A549 (cell line): Measurements from ENCODE around the gene VDAC2. TPM values are rescaled to one million over a fixed set of nuclear protein-coding genes. Genes with fewer than 3 reads are reported as not detected.

Source experiments
- ATAC-seq, 2 experiments: fragments of 200-7000 bp in 1 of 2; fragments of >200 bp in 1 of 2; cut with Nextera tagmentation in 1 of 2; cut with Tn5 transposase in 1 of 2; 3 replicates each; pipeline versions ENCODE4 v1.8.0 to v1.9.1; 2018 to 2020; ENCODE audit warnings: mild to moderate bottlenecking in 1 of 2, moderate library complexity in 1 of 2
- CTCF ChIA-PET: fragments of 300-600 bp; sonication (Branson Sonifier 250); formaldehyde crosslinking; extraction: SDS; loops from one replicate; lab custom pipeline; 2021; ENCODE audit warnings: antibody characterized with exemption, inconsistent platforms; lab: Yijun Ruan, JAX
- POLR2A ChIA-PET: fragments of 350-600 bp; formaldehyde crosslinking; extraction: SDS; loops from one replicate; lab custom pipeline; 2021; ENCODE audit warnings: antibody characterized with exemption, inconsistent platforms; lab: Yijun Ruan, JAX
- DNase-seq, 2 experiments: peaks; one replicate each; pipeline versions ENCODE4 v3.0.0 to v3.0.0-alpha.2; 2011 to 2016; ENCODE audit warnings: low read depth in 1 of 2, low spot score in 1 of 2
- FAIRE-seq: peaks from 2 replicates; lab custom pipeline; 2011; peaks lifted over from hg19 to GRCh38; lab: Jason Lieb, UNC
- H3K27ac ChIP-seq, 2 experiments: fragments of >200 bp; sonication (Bioruptor Twin); formaldehyde crosslinking; 3 replicates each; pipeline ENCODE4 v1.5.1; 2016 to 2017
- H3K4me1 ChIP-seq: fragments of >200 bp; sonication (Bioruptor Twin); formaldehyde crosslinking; 3 replicates; pipeline ENCODE4 v1.6.1; 2016
- H3K4me2 ChIP-seq: fragments of >200 bp; sonication (Bioruptor Twin); formaldehyde crosslinking; 3 replicates; pipeline ENCODE4 v1.6.1; 2016
- H3K4me3 ChIP-seq: fragments of >200 bp; sonication (Bioruptor Twin); formaldehyde crosslinking; 3 replicates; pipeline ENCODE4 v1.5.1; 2016
- H3K9me3 ChIP-seq: fragments of >200 bp; sonication (Bioruptor Twin); formaldehyde crosslinking; 3 replicates; pipeline ENCODE4 v1.6.1; 2016
- ATOH8 ChIP-seq: fragments of 250-450 bp; sonication (Bioruptor Pico); IDR thresholded peaks from 2 replicates; pipeline ENCODE4 v1.5.0; 2020; ENCODE audit warnings: low read depth, mild to moderate bottlenecking, moderate library complexity
- BCL3 ChIP-seq: fragments of >200 bp; sonication (Bioruptor Twin); formaldehyde crosslinking; IDR thresholded peaks from 3 replicates; pipeline ENCODE4 v1.6.1; 2016
- CTCF ChIP-seq: fragments of >200 bp; sonication (Bioruptor Twin); formaldehyde crosslinking; IDR thresholded peaks from 3 replicates; pipeline ENCODE4 v1.5.1; 2016
- EHF ChIP-seq: fragments of 250-450 bp; sonication (Bioruptor Pico); IDR thresholded peaks from 2 replicates; pipeline ENCODE4 v1.5.0; 2020; ENCODE audit warnings: mild to moderate bottlenecking
- EHMT2 ChIP-seq: fragments of 200-600 bp; sonication (generic); IDR thresholded peaks from 2 replicates; pipeline ENCODE4 v1.6.1; 2016; ENCODE audit warnings: antibody characterized with exemption, low read depth, mild to moderate bottlenecking, moderate library complexity
- EP300 ChIP-seq, 2 experiments: fragments of >200 bp; sonication (Bioruptor Twin); formaldehyde crosslinking; IDR thresholded peaks; 2 replicates in 1 of 2; 3 replicates in 1 of 2; pipeline ENCODE4 v1.6.1; 2016 to 2017
- ESRRA ChIP-seq: fragments of 150-350 bp; IDR thresholded peaks from 2 replicates; pipeline ENCODE4 v1.6.1; 2014; ENCODE audit warnings: mild to moderate bottlenecking, low read length, borderline replicate concordance
- HDAC2 ChIP-seq: fragments of 200-600 bp; sonication (generic); IDR thresholded peaks from 2 replicates; pipeline ENCODE4 v1.6.1; 2016
- HOXA7 ChIP-seq: fragments of 250-450 bp; sonication (Bioruptor Pico); IDR thresholded peaks from 2 replicates; pipeline ENCODE4 v1.5.0; 2020; ENCODE audit warnings: mild to moderate bottlenecking, moderate library complexity
- HOXB13 ChIP-seq: fragments of 250-450 bp; sonication (Bioruptor Pico); IDR thresholded peaks from 2 replicates; pipeline ENCODE4 v1.5.0; 2020; ENCODE audit warnings: low read depth, mild to moderate bottlenecking, moderate library complexity
- HOXB5 ChIP-seq: fragments of 250-450 bp; sonication (Bioruptor Pico); IDR thresholded peaks from 2 replicates; pipeline ENCODE4 v1.5.0; 2020; ENCODE audit warnings: mild to moderate bottlenecking, moderate library complexity
- JUN ChIP-seq, 2 experiments: fragments of >200 bp; sonication (Bioruptor Twin); formaldehyde crosslinking; IDR thresholded peaks; 2 replicates in 1 of 2; 3 replicates in 1 of 2; pipeline ENCODE4 v1.6.1; 2016 to 2017
- KDM1A ChIP-seq: fragments of 200-600 bp; sonication (generic); IDR thresholded peaks from 2 replicates; pipeline ENCODE4 v1.6.1; 2016; ENCODE audit warnings: low read depth, mild to moderate bottlenecking
- KDM5A ChIP-seq: fragments of 200-600 bp; sonication (generic); IDR thresholded peaks from 2 replicates; pipeline ENCODE4 v1.6.1; 2016; ENCODE audit warnings: antibody characterized with exemption, mild to moderate bottlenecking
- MAX ChIP-seq: IDR thresholded peaks from 2 replicates; pipeline ENCODE4 v1.6.1; 2012
- MAZ ChIP-seq: fragments of 150-350 bp; IDR thresholded peaks from 2 replicates; pipeline ENCODE4 v1.6.1; 2014; ENCODE audit warnings: antibody characterized with exemption, low read depth, low read length, borderline replicate concordance
- NFE2L2 ChIP-seq: fragments of 150-350 bp; conservative IDR thresholded peaks from 2 replicates; pipeline ENCODE4 v1.6.1; 2014; ENCODE audit warnings: low read length
- NPAS2 ChIP-seq: fragments of 250-450 bp; sonication (Bioruptor Pico); IDR thresholded peaks from 2 replicates; pipeline ENCODE4 v1.8.0; 2022; ENCODE audit warnings: mild to moderate bottlenecking, moderate library complexity, borderline replicate concordance
- NR3C1 ChIP-seq: fragments of >200 bp; sonication (Bioruptor Twin); formaldehyde crosslinking; IDR thresholded peaks from 3 replicates; pipeline ENCODE4 v1.6.1; 2017
- PBX3 ChIP-seq: IDR thresholded peaks from 2 replicates; pipeline ENCODE4 v1.6.1; 2012
- POLR2A ChIP-seq: IDR thresholded peaks from 2 replicates; pipeline ENCODE4 v1.6.1; 2012; ENCODE audit warnings: mild to moderate bottlenecking, low read length
- RCOR1 ChIP-seq: fragments of 150-350 bp; IDR thresholded peaks from 2 replicates; pipeline ENCODE4 v1.6.1; 2014; ENCODE audit warnings: antibody characterized with exemption, low read length, low read depth
- RFX5 ChIP-seq: fragments of 450-650 bp; IDR thresholded peaks from 2 replicates; pipeline ENCODE4 v1.7.1; 2014; ENCODE audit warnings: antibody characterized with exemption, mild to moderate bottlenecking, moderate library complexity
- SMC3 ChIP-seq: fragments of >200 bp; sonication (Bioruptor Twin); formaldehyde crosslinking; IDR thresholded peaks from 3 replicates; pipeline ENCODE4 v1.6.1; 2018; ENCODE audit warnings: inconsistent platforms
- TFCP2L1 ChIP-seq: fragments of 250-450 bp; sonication (Bioruptor Pico); IDR thresholded peaks from 2 replicates; pipeline ENCODE4 v1.5.0; 2021; ENCODE audit warnings: mild to moderate bottlenecking
- ZC3H11A ChIP-seq: fragments of 450-650 bp; IDR thresholded peaks from 2 replicates; pipeline ENCODE4 v1.6.1; 2014; ENCODE audit warnings: antibody characterized with exemption, mild to moderate bottlenecking
- ZFP36 ChIP-seq: fragments of 450-650 bp; IDR thresholded peaks from 2 replicates; pipeline ENCODE4 v1.6.1; 2014; ENCODE audit warnings: borderline replicate concordance; ENCODE audit not compliant: partially characterized antibody
- ZNF302 ChIP-seq: fragments of 250-450 bp; sonication (Bioruptor Pico); IDR thresholded peaks from 2 replicates; pipeline ENCODE4 v1.9.0; 2021; ENCODE audit warnings: inconsistent platforms, mild to moderate bottlenecking, moderate library complexity
- ZSCAN20 ChIP-seq: fragments of 250-450 bp; sonication (Bioruptor Pico); IDR thresholded peaks from 2 replicates; pipeline ENCODE4 v1.8.0; 2022; ENCODE audit warnings: mild to moderate bottlenecking, moderate library complexity
- WGBS: methylation state at CpG from one replicate; pipeline ENCODE4 v1.1.6; 2017; ENCODE audit errors: missing lambda C conversion rate; 5-methylcytosine and 5-hydroxymethylcytosine counted together
- polyA plus RNA-seq, 4 experiments: library from polyadenylated mRNA; depleted of rRNA in 3 of 4; stranded (reverse); fragments of >200 nt; fragmentation: RNase III in 1 of 4; extraction: RNeasy Plus Mini Kit Qiagen cat#74134 plus additional on column Dnase treatment in 1 of 4; gene quantifications; 2 replicates in 3 of 4; 3 replicates in 1 of 4; pipeline ENCODE4 v1.2.3, GENCODE V29; 2011 to 2017
- TF ChIP-seq, protein P1 (sequence below): fragments of >200 bp; sonication (Bioruptor Twin); formaldehyde crosslinking; IDR thresholded peaks from 2 replicates; pipeline ENCODE4 v1.6.1; 2016

The VDAC2 gene
- polyA plus RNA-seq, 2 of the 4 experiments (the other 2 are of a cell fraction), result 273 to 285 TPM

DNA sequence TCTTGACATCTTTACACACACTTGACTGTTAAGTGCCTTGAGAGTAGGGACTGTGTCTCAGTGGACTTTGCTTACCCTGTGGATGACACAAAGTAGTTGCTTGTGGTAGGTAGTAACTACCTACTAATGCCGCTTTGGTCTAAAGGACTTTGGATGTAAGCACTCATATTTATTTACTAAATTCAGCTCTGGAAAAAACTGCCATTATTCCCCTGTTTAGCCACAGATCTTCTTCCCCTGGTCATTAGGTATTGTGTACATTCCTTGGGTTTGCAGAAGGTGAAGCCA lies 2.8 kb upstream of the VDAC2 start:
- no peak for TF ChIP-seq HOXA7 (CRISPR knock-in tag)
- no peak for TF ChIP-seq SMC3
- TF ChIP-seq MAZ, result no peak
- no peak for TF ChIP-seq ZFP36
- no peak for TF ChIP-seq KDM1A
- no peak for TF ChIP-seq BCL3
- TF ChIP-seq MAX, result no peak
- no peak for TF ChIP-seq ESRRA
- no peak for TF ChIP-seq NPAS2 (CRISPR knock-in tag)
- no peak for TF ChIP-seq NFE2L2
- no peak for TF ChIP-seq EHMT2
- TF ChIP-seq KDM5A, result no peak
- no peak for TF ChIP-seq ZC3H11A
- Histone ChIP-seq H3K4me2 (peak overlapping the region; percentile 42), H3K4me1 (peaks cover 52% of the 10 kb centered on the region), H3K27ac (peak overlapping the region; percentile 51 to 73), H3K4me3 (no peak overlapping the region), H3K9me3 (no peaks in the 10 kb centered on the region)
- FAIRE-seq (no peak), ATAC-seq (no peak), DNase-seq (no peak)
- ChIA-PET POLR2A (interaction anchor here (0.5 to 1.0 kb wide), 2 partner anchors 42 to 96 kb away, joined by 3 to 4 read pairs; partner anchors contain the start of gene SAMD8), CTCF (interaction anchor here (4.5 to 8.6 kb wide), 3 partner anchors 13 to 27 kb away, joined by 42 to 119 read pairs (median 90); partner anchors contain the start of gene COMTD1)
- 75% methylated on average over 1 of the region's 1 CpG for WGBS

- DNase-seq (peak in 1 of 2 experiments; percentile 41), FAIRE-seq (no peak), ATAC-seq (no peak)
- Histone ChIP-seq H3K27ac (peak overlapping the region; percentile 51 to 73), H3K4me3 (no peak overlapping the region), H3K4me1 (peaks cover 51% of the 10 kb centered on the region), H3K9me3 (no peaks in the 10 kb centered on the region), H3K4me2 (peak overlapping the region; percentile 42)
- no peak for TF ChIP-seq PBX3
- no peak for TF ChIP-seq ZSCAN20
- no peak for TF ChIP-seq EHMT2
- no peak for TF ChIP-seq POLR2A
- TF ChIP-seq KDM1A, result no peak
- no peak for TF ChIP-seq ESRRA
- no peak for TF ChIP-seq HDAC2
- no peak for TF ChIP-seq HOXB5 (CRISPR knock-in tag)
- no peak for TF ChIP-seq NR3C1
- TF ChIP-seq, protein P1, sequence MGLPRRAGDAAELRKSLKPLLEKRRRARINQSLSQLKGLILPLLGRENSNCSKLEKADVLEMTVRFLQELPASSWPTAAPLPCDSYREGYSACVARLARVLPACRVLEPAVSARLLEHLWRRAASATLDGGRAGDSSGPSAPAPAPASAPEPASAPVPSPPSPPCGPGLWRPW, result no peak
- no peak for TF ChIP-seq HOXB13 (CRISPR knock-in tag)
- POLR2A ChIA-PET, result interaction anchor here (0.5 to 1.0 kb wide), 2 partner anchors 42 to 97 kb away, joined by 3 to 4 read pairs; partner anchors contain the start of gene SAMD8
- CTCF ChIA-PET, result interaction anchor here (4.5 to 8.6 kb wide), 3 partner anchors 13 to 26 kb away, joined by 42 to 119 read pairs (median 90); partner anchors contain the start of gene COMTD1
- 42% methylated on average over 4 of the region's 4 CpGs for WGBS
These were observed 2.4 kb upstream of the VDAC2 start for GRCh38 chr10:75208181-75208580.

DNA sequence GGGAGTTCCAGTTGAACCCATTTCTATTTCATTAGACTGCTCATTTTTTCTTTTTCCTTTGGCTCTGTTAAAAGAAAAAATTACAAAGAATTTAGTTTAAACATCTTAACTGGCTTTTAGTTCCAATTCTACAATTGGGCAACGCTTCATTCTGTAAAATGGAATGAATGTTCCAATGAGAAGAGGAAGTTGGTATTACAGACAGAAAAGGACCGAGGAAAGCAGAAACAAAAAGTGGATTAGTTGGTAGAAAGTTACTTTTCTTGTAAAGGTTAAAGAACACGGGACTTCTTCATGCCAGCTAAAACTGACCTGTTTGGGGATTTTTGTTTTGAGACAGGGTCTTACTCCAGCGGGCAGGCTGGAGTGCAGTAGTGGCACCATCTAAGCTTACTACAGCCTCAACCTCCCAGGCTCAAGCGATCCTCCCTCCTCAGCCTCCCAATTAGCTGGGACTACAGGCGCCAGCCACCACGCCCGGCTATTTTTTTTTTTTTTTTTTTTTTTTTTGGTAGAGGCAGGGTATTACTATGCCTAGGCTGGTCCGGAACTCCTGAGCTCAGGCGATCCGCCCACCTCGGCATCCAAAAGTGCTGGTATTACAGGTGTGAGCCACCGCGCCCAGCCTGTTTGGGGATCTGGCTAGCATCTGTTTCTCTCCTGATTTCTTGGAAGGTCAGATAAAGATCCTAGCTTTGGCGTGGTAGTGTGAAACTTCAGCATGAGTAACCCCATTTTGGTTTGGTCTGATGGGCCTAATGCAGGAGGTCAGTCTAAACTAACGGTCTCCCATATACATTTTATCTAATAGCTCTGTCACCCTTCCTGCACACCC lies 1.3 kb upstream of the VDAC2 start:
- H3K4me3 ChIP-seq, result peak overlapping the region; percentile 83
- 78% methylated on average over 15 of the region's 16 CpGs for WGBS
- ChIA-PET CTCF (interaction anchor here (0.6 to 8.6 kb wide), 6 partner anchors 9 to 25 kb away, joined by 3 to 119 read pairs (median 13); partner anchors contain the start of gene COMTD1), POLR2A (interaction anchor here (0.7 to 3.3 kb wide), 10 partner anchors 11 to 98 kb away, joined by 5 to 53 read pairs (median 12); partner anchors contain the start of genes COMTD1 and SAMD8)
- DNase-seq, result no peak
- FAIRE-seq, result no peak
- no peaks in the 10 kb centered on the region for H3K9me3 ChIP-seq
- peak overlapping the region; percentile 81 for H3K4me2 ChIP-seq
- H3K27ac ChIP-seq, result peak overlapping the region; percentile 99
- ATAC-seq, result no peak
- peaks cover 53% of the 10 kb centered on the region for H3K4me1 ChIP-seq
- TF ChIP-seq RFX5 (no peak), HOXB5 (CRISPR knock-in tag) (peak; percentile 68; the same call in 1 of the 2 replicates), EP300 (IDR thresholded peaks at IDR 0.05) (no peak), HDAC2 (no peak), RCOR1 (no peak), ATOH8 (CRISPR knock-in tag) (peak; percentile 88; the same call in 1 of the 2 replicates), CTCF (no peak), EHF (CRISPR knock-in tag) (no peak; the same call in 1 of the 2 replicates), TFCP2L1 (CRISPR knock-in tag) (peak; percentile 88; the same call in 1 of the 2 replicates), ZNF302 (CRISPR knock-in tag) (peak; percentile 80; the same call in 1 of the 2 replicates), JUN (IDR thresholded peaks at IDR 0.05) (no peak; a peak in 1 of 5 replicates)
